Body of pancreas (tissue), 4 donors: ENCODE measurements around the gene CPXM2. TPM values are rescaled to one million over a fixed set of nuclear protein-coding genes. Genes with fewer than 3 reads are reported as not detected.
"Not testable (repeated sequence)": the region's sequence is repeated elsewhere in the genome, so short reads cannot be mapped to it uniquely, and the experiment has no call there.

ENCODE experiments used
- ATAC-seq: fragments of 150-250 bp; one replicate; pipeline ENCODE4 v1.9.1; 2016
- DNase-seq, 4 donors: peaks; one replicate each; pipeline ENCODE4 v3.0.0-alpha.2; 2019
- H3K27ac ChIP-seq, 4 donors: fragments of 200-600 bp; sonication (generic); 1 replicate in 3 of 4; 2 replicates in 1 of 4; pipeline versions ENCODE4 v1.5.1 to v1.6.1; 2016 to 2019; ENCODE audit warnings: mild to moderate bottlenecking in 1 of 4, mixed read lengths in 1 of 4, moderate library complexity in 1 of 4
- H3K27me3 ChIP-seq, 2 donors: fragments of 200-600 bp; sonication (generic); one replicate each; pipeline ENCODE4 v1.6.0; 2016; ENCODE audit warnings: mild to moderate bottlenecking in 1 of 2
- H3K36me3 ChIP-seq, 2 donors: fragments of 200-600 bp; sonication (generic); replicated peaks in 1 of 2; 2 replicates each; pipeline ENCODE4 v1.5.1; 2016; ENCODE audit warnings: low read depth in 2 of 2; ENCODE audit not compliant: insufficient read depth in 1 of 2
- H3K4me1 ChIP-seq: fragments of 200-600 bp; sonication (generic); one replicate; pipeline ENCODE4 v1.6.0; 2016
- H3K4me3 ChIP-seq, 2 donors: fragments of 200-600 bp; sonication (generic); 1 replicate in 1 of 2; 2 replicates in 1 of 2; pipeline ENCODE4 v1.5.1; 2016 to 2019
- H3K9me3 ChIP-seq, 3 donors: fragments of 200-600 bp; sonication (generic); 1 replicate in 2 of 3; 2 replicates in 1 of 3; pipeline ENCODE4 v1.5.1; 2016
- CTCF ChIP-seq, 7 experiments: fragments of 450-650 bp in 4 of 7; fragments of 200-600 bp in 3 of 7; sonication (generic) in 3 of 7; IDR thresholded peaks; one replicate each; pipeline ENCODE4 v1.5.1; 2016 to 2019; ENCODE audit warnings: antibody characterized with exemption in 7 of 7
- POLR2A ChIP-seq, 3 donors: fragments of 450-650 bp; IDR thresholded peaks; one replicate each; pipeline ENCODE4 v1.6.1; 2016; ENCODE audit warnings: antibody characterized with exemption in 3 of 3, mild to moderate bottlenecking in 2 of 3
- WGBS, 2 donors: methylation state at CpG; one replicate each; pipeline ENCODE4 v1.1.5; 2017; 5-methylcytosine and 5-hydroxymethylcytosine counted together
- intact Hi-C: fragments of 100-400 bp; cut with DNase I; formaldehyde crosslinking; loops from one replicate; pipeline ENCODE4 v1.15.1; 2023
- total RNA-seq, 2 donors: library from RNA; depleted of rRNA; stranded (reverse); fragments of >200 nt; gene quantifications; one replicate each; pipeline ENCODE4 v1.1.0, GENCODE V29; 2016

CPXM2 gene
- total RNA-seq, 2 donors from 2014 or later: 4.2 to 8.2 TPM

GRCh38 chr10:123743441-123744223 lies 148.0 kb downstream of the CPXM2 start:
- 37 to 49% methylated on average over 13 of the region's 13 CpGs for WGBS, 2 donors

GRCh38 chr10:123742751-123743440 lies 148.7 kb downstream of the CPXM2 start:
- ATAC-seq: no peak
- Histone ChIP-seq H3K9me3 (no peaks in the 10 kb centered on the region), H3K4me3 (no peak overlapping the region), H3K4me1 (no peaks in the 10 kb centered on the region), H3K27ac (no peak overlapping the region), H3K27me3 (no peaks in the 10 kb centered on the region), H3K36me3 (no peaks in the 10 kb centered on the region)
- intact Hi-C loops: no loop called here
- 57 to 63% methylated on average over 9 to 10 of the region's 10 CpGs for WGBS, 2 donors
- no peak for DNase-seq
- TF ChIP-seq CTCF (IDR thresholded peaks at IDR 0.05): no peak
- no peak for TF ChIP-seq POLR2A (IDR thresholded peaks at IDR 0.05)

More at GRCh38 chr10:123743441-123744223, 148.0 kb downstream of the CPXM2 start:
- ATAC-seq (no peak), DNase-seq (peak in 2 of 4 donors; percentile 11)
- Histone ChIP-seq H3K9me3 (no peaks in the 10 kb centered on the region), H3K27ac (no peak overlapping the region), H3K4me1 (no peaks in the 10 kb centered on the region), H3K4me3 (no peak overlapping the region), H3K27me3 (no peaks in the 10 kb centered on the region), H3K36me3 (no peaks in the 10 kb centered on the region)
- no peak for TF ChIP-seq POLR2A (IDR thresholded peaks at IDR 0.05)
- no peak for TF ChIP-seq CTCF (IDR thresholded peaks at IDR 0.05)
- intact Hi-C loops: no loop called here

GRCh38 chr10:123741711-123742110 lies 149.9 kb downstream of the CPXM2 start:
- intact Hi-C loops: no loop called here
- no peak for ATAC-seq
- no peak for TF ChIP-seq CTCF (IDR thresholded peaks at IDR 0.05)
- TF ChIP-seq POLR2A (IDR thresholded peaks at IDR 0.05): no peak

GRCh38 chr10:123741146-123741545 lies 150.5 kb downstream of the CPXM2 start:
- no peak overlapping the region for H3K4me3 ChIP-seq
- intact Hi-C loops: no loop called here
- WGBS, 2 donors: 48 to 61% methylated on average over 7 of the region's 7 CpGs
- DNase-seq (no peak), ATAC-seq (no peak)
- no peaks in the 10 kb centered on the region for H3K36me3 ChIP-seq
- H3K9me3 ChIP-seq: no peaks in the 10 kb centered on the region
- H3K27me3 ChIP-seq: no peaks in the 10 kb centered on the region
- no peaks in the 10 kb centered on the region for H3K4me1 ChIP-seq
- no peak overlapping the region for H3K27ac ChIP-seq
- no peak for TF ChIP-seq CTCF (IDR thresholded peaks at IDR 0.05)
- TF ChIP-seq POLR2A (IDR thresholded peaks at IDR 0.05): no peak

More at GRCh38 chr10:123741711-123742110, 149.9 kb downstream of the CPXM2 start:
- no peak for DNase-seq
- Histone ChIP-seq H3K4me1 (no peaks in the 10 kb centered on the region), H3K27me3 (no peaks in the 10 kb centered on the region), H3K4me3 (no peak overlapping the region), H3K27ac (no peak overlapping the region), H3K9me3 (no peaks in the 10 kb centered on the region), H3K36me3 (no peaks in the 10 kb centered on the region)
- WGBS, 2 donors: 68 to 77% methylated on average over 5 of the region's 5 CpGs

GRCh38 chr10:123736917-123737316 lies 154.7 kb downstream of the CPXM2 start:
- H3K4me3 ChIP-seq, DNase-seq, H3K27me3 ChIP-seq, H3K9me3 ChIP-seq, H3K36me3 ChIP-seq, H3K27ac ChIP-seq, H3K4me1 ChIP-seq, ATAC-seq, intact Hi-C loops: not testable (repeated sequence)
- 37 to 83% methylated on average over 4 of the region's 4 CpGs for WGBS, 2 donors
